OCI-LY1 (cell line): ENCODE data around the gene ZNF79.

ENCODE experiments used
- H2AFZ ChIP-seq: fragments of 200-600 bp; sonication (generic), shearing (Covaris generic); 2 replicates; pipeline ENCODE4 v1.6.0; 2014; ENCODE audit warnings: antibody characterized with exemption, mild to moderate bottlenecking, low read length
- H3F3A ChIP-seq: fragments of 200-600 bp; sonication (generic), shearing (Covaris generic); 2 replicates; pipeline ENCODE4 v1.6.0; 2014; ENCODE audit warnings: mild to moderate bottlenecking, antibody characterized with exemption, low read length, moderate library complexity; ENCODE audit not compliant: insufficient read depth
- H3K27ac ChIP-seq: fragments of 200-600 bp; sonication (generic); 2 replicates; pipeline ENCODE4 v1.5.1; 2014; ENCODE audit warnings: low read length, mixed run types, mild to moderate bottlenecking, low read depth; ENCODE audit not compliant: poor library complexity, severe bottlenecking
- H3K27me3 ChIP-seq: fragments of 200-600 bp; sonication (generic); 2 replicates; pipeline ENCODE4 v1.6.0; 2014; ENCODE audit warnings: antibody characterized with exemption, mild to moderate bottlenecking, low read length, moderate library complexity; ENCODE audit not compliant: insufficient read depth
- H3K36me3 ChIP-seq: fragments of 200-600 bp; sonication (generic); 2 replicates; pipeline ENCODE4 v1.6.1; 2014; ENCODE audit warnings: mild to moderate bottlenecking, antibody characterized with exemption, low read length, moderate library complexity, mixed read lengths; ENCODE audit not compliant: insufficient read depth
- H3K4me1 ChIP-seq: fragments of 200-600 bp; sonication (generic); 2 replicates; pipeline ENCODE4 v1.5.1; 2014; ENCODE audit warnings: mild to moderate bottlenecking, low read length, moderate library complexity; ENCODE audit not compliant: insufficient read depth, severe bottlenecking
- H3K4me2 ChIP-seq: fragments of 200-600 bp; sonication (generic), shearing (Covaris generic); 2 replicates; pipeline ENCODE4 v1.6.1; 2014; ENCODE audit warnings: low read length
- H3K4me3 ChIP-seq: fragments of 200-600 bp; sonication (generic); 2 replicates; pipeline ENCODE4 v1.5.1; 2014; ENCODE audit warnings: low read length, low read depth, mild to moderate bottlenecking, mixed read lengths; ENCODE audit not compliant: poor library complexity, severe bottlenecking
- H3K79me2 ChIP-seq: fragments of 200-600 bp; shearing (Covaris generic); 2 replicates; pipeline ENCODE4 v1.6.1; 2016; ENCODE audit warnings: mixed run types, low read length, mixed read lengths; ENCODE audit not compliant: insufficient read depth
- H3K9ac ChIP-seq: fragments of 200-600 bp; sonication (generic), shearing (Covaris generic); 2 replicates; pipeline ENCODE4 v1.6.1; 2014; ENCODE audit warnings: mild to moderate bottlenecking, low read length, mixed read lengths
- H3K9me2 ChIP-seq: fragments of 200-600 bp; sonication (generic), shearing (Covaris generic); 2 replicates; pipeline ENCODE4 v1.6.1; 2014; ENCODE audit warnings: low read depth, mild to moderate bottlenecking, low read length, mixed read lengths
- H3K9me3 ChIP-seq: fragments of 200-600 bp; shearing (Covaris generic); 2 replicates; pipeline ENCODE4 v1.6.1; 2014; ENCODE audit warnings: low read length, mixed read lengths
- H4K20me1 ChIP-seq: fragments of 200-600 bp; sonication (generic), shearing (Covaris generic); 2 replicates; pipeline ENCODE4 v1.6.0; 2016; ENCODE audit warnings: mild to moderate bottlenecking, low read length; ENCODE audit not compliant: insufficient read depth
- CTCF ChIP-seq: fragments of 200-600 bp; sonication (generic), shearing (Covaris generic); IDR thresholded peaks from 2 replicates; pipeline ENCODE4 v1.5.1; 2017; ENCODE audit warnings: mild to moderate bottlenecking, antibody characterized with exemption, low read length, moderate library complexity, mixed read lengths
- EZH2 ChIP-seq: fragments of 200-600 bp; sonication (generic), shearing (Covaris generic); IDR thresholded peaks from 2 replicates; pipeline ENCODE4 v1.8.0; 2017; ENCODE audit warnings: borderline replicate concordance, mixed run types, mild to moderate bottlenecking, antibody characterized with exemption, low read length, moderate library complexity, mixed read lengths

The ZNF79 gene

GRCh38 chr9:127444921-127445850 lies 21.0 kb downstream of the ZNF79 start:
- TF ChIP-seq EZH2 (no peak), CTCF (no peak)
- H4K20me1 ChIP-seq: no peaks in the 10 kb centered on the region
- H3K79me2 ChIP-seq: peaks cover 7% of the 10 kb centered on the region
- H3K9ac ChIP-seq: no peak overlapping the region
- H3K9me3 ChIP-seq: peaks cover 38% of the 10 kb centered on the region
- H2AFZ ChIP-seq: no peak overlapping the region
- peaks cover 96% of the 10 kb centered on the region for H3K36me3 ChIP-seq
- peaks cover 13% of the 10 kb centered on the region for H3K4me1 ChIP-seq
- no peak overlapping the region for H3K27ac ChIP-seq
- no peak overlapping the region for H3K4me2 ChIP-seq
- no peaks in the 10 kb centered on the region for H3K27me3 ChIP-seq
- no peaks in the 10 kb centered on the region for H3K9me2 ChIP-seq
- H3K4me3 ChIP-seq: no peak overlapping the region
- H3F3A ChIP-seq: peaks cover 23% of the 10 kb centered on the region

GRCh38 chr9:127445851-127446712 lies 21.9 kb downstream of the ZNF79 start:
- peaks cover 37% of the 10 kb centered on the region for H3K9me3 ChIP-seq
- H3K4me3 ChIP-seq: no peak overlapping the region
- H3K27ac ChIP-seq: no peak overlapping the region
- no peak overlapping the region for H3K9ac ChIP-seq
- H3F3A ChIP-seq: peaks cover 23% of the 10 kb centered on the region
- no peak overlapping the region for H2AFZ ChIP-seq
- H3K79me2 ChIP-seq: peaks cover 15% of the 10 kb centered on the region
- no peaks in the 10 kb centered on the region for H3K9me2 ChIP-seq
- no peaks in the 10 kb centered on the region for H3K27me3 ChIP-seq
- H3K4me1 ChIP-seq: peaks cover 17% of the 10 kb centered on the region
- H3K4me2 ChIP-seq: no peak overlapping the region
- peaks cover 95% of the 10 kb centered on the region for H3K36me3 ChIP-seq
- H4K20me1 ChIP-seq: no peaks in the 10 kb centered on the region
- TF ChIP-seq CTCF (no peak), EZH2 (no peak)

GRCh38 chr9:127446713-127447415 lies 22.7 kb downstream of the ZNF79 start:
- H3K27me3 ChIP-seq: no peaks in the 10 kb centered on the region
- H4K20me1 ChIP-seq: no peaks in the 10 kb centered on the region
- peaks cover 18% of the 10 kb centered on the region for H3K4me1 ChIP-seq
- H3K9me2 ChIP-seq: no peaks in the 10 kb centered on the region
- no peak overlapping the region for H2AFZ ChIP-seq
- peaks cover 23% of the 10 kb centered on the region for H3F3A ChIP-seq
- no peak overlapping the region for H3K4me3 ChIP-seq
- TF ChIP-seq EZH2 (no peak), CTCF (no peak)
- H3K9ac ChIP-seq: no peak overlapping the region
- H3K36me3 ChIP-seq: peaks cover 89% of the 10 kb centered on the region
- H3K79me2 ChIP-seq: peaks cover 15% of the 10 kb centered on the region
- H3K4me2 ChIP-seq: no peak overlapping the region
- peaks cover 35% of the 10 kb centered on the region for H3K9me3 ChIP-seq
- no peak overlapping the region for H3K27ac ChIP-seq
